T follicular helper cell (primary cell): ENCODE data around the gene CFAP61.
"Not testable (repeated sequence)": the region's sequence is repeated elsewhere in the genome, so short reads cannot be mapped to it uniquely, and the experiment has no call there.

Experiments
- DNase-seq: peaks from one replicate; pipeline ENCODE4 v3.0.0-alpha.2; 2020; ENCODE audit warnings: low read depth
- total RNA-seq, 2 experiments: gene quantifications; one replicate each; lab custom pipeline; 2026; lab: John Stamatoyannopoulos, UW

The CFAP61 gene, protein sequence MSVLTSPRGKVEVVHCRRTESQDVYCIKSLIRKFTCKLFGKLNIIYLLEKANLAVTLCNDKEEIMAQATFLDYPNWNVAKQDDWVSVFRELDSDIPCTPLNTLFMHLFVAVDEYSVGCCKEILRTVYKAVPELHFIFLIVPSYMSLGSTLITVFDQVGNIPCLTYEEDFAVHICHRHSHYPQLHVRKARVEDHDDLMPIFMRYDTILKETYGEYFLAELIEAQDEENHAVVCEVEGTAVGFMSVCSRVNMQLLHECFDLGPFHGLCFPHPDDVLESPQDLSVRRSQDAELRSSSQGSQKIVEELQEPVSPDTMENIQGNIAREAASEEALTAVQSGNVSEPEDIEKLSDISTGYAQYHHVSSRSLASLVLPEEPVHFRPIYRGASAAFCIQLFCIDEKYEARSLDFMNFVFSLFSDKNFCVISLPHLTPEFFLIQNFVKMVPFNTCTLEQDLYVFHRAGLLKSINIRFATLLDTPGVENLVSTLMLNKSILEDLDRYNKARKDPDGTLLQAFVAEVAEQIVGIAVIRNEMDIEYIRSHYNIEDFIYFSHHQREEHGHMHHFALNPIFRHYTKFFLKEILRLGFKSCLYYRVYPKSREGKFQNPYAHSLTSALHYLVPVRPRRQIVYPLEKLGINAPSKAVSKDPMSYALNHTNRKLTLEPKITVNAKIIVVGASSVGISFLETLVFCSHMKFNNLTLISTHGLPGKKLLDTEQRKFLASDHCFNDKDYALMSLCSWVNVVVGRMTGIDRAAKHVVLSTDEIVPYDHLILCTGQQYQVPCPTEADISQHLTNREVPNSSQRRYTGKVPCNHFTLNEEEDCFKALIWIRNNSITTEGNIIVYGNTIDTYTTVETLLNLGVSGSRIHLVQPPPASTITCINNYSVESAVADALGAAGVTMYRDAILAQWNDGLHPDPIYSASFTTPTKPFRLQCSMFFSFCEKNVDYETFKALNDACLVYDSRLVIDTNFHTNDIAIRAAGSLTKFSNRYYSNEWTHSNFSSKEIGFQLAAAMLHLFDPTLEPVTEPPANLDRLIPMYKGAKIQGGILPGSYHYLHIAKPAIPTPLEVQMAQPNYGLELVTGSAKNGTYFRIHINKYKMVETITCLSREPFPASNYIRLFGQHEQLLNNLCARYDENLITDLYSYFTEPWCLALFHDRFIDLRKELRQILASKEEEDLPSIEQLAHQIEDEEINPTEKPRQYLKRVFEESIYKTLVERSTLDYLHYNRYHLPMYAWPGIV
- total RNA-seq = 0 to 0.06 reads per million in 2 experiments

DNA sequence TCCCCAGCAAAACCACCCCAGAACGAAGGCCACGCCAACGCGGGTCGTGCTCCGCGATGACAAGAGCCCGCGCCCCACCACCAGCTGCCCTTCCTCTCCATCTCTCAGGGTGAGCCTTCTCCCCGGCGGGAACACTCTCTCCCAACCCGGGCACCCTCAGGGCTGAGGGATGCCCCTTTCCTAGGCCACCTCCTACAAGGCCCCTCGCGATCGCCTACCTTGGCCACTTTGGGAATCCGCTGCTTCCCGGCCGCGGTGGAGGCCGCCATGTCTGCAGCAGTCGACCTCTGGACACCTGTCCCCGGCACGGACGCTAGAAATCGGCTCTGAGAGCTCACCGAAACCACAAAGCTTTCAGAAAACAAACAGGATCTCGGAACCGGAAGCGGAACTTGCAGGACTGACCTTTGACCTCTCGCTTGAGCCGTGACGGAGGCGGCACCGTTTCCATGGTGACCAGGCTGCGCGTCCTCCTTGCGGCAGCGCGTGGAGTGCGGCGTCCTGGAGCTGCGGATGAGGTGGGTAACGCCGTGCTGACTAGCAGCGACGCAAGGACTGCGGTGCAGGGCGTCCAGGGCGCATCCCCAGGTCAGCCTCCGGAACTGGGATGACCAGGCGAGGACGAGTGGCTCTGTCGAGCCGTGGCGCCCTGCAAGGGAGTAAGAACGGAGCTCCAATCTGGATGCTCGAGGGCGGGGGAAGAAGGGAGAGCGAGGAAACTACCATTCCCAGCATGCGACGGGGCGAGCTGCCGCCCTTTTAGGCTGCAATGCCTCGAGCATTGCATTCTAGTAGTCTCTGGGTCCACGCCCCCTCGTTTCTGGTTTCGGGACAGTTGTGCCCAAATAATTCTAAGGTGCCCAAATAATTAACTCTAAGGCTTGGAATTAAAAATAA lies at the start of gene CFAP61, which contains the start of gene CRNKL1:
TSS of gene CFAP61 (plus strand) at position 459 of the 897 bp plus-strand sequence. CDS start 4,122 bp downstream, outside the sequence.
TSS of gene CRNKL1 (minus strand) at position 393 of the 897 bp plus-strand sequence. CDS start at position 269, 124 bp downstream.
- DNase-seq = peak; percentile 96

DNA sequence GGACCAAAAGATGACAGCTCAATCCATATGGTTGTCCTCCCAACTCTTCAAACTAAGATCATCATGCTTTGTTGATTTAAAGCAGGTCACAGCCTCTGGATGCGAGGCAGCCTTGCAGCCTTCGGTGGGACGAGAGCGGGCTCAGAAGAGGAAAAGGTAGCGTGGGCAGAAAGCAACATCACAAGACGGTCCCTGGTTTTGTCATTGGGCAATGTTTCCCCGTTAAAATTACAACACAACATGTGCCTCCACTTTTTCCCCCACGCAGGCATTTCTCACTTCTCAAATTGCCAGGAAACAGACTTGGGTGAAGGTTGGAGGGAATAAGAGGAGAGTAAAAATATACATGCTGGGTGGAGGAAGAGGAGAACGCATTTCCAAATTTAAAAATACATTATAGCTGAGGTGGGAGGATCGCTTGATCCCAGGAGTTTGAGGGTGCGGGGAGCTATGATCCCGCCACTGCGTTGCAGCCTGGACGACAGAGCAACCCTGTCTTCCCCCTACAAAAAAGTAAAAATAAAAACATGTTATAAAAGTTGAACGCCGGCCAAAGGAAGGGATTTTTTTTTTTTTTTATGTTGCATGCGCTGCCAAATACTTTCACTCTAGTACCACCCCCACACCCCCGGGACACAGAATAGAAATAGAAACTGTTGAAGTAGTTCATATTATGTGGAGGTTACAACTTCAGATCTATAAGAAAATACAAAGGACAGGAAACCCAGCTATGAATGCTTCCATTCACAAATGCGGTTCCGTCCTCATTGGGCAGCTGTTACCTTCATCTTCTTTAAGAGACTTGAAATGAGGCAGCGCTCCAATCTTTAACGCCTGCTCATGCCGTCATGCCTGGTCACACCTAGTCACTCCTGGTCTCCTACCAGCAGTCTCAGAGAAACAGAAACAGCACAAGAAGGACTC lies 49.0 kb upstream of the CFAP61 start:
- DNase-seq = no peak

DNA sequence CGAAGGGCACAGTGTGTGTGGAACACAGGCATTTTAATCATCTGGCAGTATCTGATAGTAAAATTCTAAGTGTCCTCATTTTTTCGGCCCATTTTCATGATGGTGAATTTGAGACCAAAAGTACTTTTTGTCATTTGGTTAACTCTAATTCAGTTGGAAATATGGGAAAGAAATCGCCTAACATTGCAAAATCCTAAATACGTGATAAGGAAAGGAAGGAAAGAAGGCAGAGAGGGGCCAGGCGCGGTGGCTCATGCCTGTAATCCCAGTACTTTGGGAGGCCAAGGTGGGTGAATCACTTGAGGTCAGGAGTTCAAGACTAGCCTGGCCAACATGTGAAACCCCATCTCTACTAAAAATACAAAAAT lies 48.4 kb upstream of the CFAP61 start:
- DNase-seq = not testable (repeated sequence)

DNA sequence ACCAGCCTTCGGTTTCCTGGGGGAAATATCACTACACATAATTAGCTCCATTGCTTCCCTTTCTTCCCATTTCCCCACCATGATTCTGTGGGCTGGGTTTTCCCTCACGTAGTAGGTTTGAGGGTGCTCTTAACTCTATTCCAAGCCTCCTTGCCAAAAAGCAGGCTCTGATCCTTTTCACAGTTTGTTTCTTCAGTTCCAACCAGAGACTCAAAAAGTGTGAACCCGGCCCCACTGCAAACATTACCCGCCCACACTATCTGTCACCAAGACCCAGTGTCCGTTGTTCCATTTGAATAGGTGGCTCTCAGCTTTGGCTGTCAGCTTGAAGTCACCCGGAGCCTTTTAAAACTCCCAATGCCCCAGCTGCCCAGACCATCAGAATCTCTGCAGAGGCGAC lies 47.0 kb upstream of the CFAP61 start:
- DNase-seq = no peak

DNA sequence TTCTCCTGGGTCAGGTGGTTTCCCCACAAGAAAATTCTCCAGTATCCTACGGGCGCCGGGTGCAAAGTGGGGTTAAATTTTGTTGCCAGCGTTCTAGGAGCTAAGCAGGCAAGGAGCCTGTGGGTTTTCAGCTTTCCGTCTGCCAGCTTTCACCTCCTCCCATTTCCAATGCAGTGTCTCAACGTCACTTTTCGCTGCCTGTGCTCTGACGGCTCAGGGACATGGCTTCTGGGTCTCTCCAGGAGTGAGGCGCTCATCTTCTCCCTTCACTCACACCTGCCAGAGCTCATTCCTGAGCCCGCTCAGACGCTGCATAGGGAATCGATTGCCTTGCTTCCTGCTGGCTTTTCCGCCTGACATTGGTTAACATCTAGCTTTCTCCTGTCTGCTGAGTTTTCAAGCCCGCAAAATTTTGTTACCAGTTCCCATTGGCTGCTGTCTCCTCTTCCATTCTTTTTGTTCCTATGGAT lies 42.5 kb upstream of the CFAP61 start:
- no peak for DNase-seq

DNA sequence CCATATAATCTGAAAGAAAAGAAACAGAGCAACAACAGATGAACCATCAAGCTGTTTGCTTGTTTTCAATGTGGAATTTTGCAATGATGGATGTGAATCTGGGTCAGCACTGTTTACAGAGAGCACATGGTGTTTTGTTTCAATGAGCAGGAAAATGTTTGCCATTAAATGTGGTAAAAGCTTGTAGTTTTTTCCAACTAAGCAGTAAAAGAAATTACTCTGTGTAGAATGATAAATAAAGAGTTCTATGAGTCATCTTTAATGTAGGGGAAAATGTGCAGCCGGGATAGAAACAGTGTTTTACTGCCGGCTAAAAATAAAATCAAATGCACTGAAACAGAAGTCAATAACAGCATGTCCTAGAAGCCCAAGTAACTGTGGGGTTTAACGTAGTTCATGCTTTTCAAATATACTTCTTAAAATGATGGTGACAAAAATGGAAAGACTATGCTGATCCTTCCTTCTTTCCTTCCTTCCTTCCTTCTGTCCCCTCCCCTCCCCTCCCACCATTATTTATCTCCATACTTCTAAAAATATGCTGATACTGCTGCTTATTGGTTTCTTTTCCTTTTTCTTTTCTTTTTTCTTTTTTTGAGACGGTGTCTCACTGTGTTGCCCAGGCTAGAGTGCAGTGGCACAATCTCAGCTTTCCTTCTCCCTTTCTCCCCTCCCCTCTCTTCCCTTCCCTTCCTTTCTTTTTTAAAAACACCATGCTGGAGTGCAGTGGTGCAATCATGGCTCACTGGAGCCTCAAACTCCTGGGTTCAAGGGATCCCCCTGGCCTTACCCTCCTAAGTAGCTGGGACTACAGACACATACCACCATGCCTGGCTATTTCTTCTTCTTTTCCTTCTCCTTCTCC lies 41.5 kb upstream of the CFAP61 start:
- no peak for DNase-seq

DNA sequence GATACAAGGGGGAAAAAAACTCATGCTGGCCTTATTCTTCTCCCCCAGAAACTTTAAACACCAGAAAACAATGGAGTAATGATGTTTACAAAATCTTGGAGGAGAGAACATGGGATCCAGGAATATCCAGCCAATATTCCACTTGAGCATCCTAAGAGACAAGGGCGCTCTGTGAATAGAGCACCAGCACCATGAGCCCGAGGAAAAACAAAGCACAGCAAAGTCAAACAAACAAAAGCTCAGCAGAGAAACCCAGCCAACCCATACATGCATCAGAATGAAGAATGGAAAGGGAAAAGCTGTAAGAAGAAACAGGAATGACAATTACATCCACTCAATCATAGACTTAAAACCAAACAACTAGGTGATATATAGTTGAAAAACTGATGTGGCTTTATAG lies 39.8 kb upstream of the CFAP61 start:
- DNase-seq = no peak

DNA sequence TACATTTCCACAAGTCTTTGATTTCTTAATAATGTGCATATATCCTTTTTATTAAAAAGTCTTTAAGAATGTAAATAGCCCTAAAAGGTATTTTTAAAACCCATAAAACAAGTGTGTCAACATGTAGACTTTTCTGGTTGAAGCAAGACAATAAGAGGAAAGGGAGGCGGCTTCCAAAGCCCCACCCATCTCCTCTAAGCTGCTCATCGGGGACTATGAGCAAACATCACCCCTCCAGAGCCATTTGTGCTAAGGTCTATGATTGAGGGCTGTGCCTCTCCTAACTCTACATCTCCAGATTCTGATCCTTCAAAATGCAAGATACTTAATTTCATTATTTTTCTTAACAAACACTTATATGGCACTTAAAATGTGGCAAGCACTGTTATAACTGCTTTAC lies 37.7 kb upstream of the CFAP61 start:
- DNase-seq = no peak

DNA sequence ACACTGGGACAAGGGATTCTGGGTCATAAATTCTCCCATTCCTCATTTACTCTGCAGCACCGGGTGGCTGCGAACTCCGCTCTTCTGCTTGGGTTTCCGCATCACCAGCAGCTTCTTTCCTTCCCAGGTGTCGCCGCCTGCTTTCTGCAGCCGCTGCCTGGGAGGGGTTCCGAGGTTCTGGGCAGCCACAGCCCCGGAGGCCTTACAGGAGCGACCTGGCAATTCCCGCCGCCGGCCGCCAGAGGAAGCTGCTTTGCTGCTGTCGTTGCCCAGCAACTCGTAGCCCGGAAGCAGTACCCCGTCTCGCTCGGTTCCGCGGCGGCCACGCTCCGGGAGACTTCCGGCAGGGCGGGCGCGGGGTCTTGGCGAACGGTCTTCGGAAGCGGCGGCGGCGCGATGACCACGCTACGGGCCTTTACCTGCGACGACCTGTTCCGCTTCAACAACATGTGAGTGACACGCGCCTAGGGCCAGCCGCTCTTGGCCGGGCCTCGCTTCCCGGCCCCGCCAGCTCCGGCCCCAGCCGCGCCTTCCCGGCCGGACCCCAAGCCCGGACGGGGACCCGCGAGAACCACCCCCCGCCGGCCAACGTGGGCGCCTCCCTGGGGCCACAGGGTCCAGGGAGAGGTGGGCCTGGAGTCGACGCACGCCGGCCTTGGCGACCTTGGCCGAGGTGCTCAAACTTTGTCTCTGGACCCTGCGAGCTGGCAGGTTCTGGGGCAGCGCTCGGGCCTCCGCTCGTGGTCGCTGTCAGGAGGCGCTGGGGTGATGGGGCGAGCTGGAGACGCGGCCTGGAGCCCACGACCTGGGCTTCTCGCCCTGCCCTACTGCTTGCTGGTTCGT lies 35.1 kb upstream of the CFAP61 start, which contains the start of gene NAA20:
TSS of gene NAA20 (plus strand) at position 362 of the 843 bp plus-strand sequence. CDS start at position 397, 35 bp downstream.
- DNase-seq = peak; percentile 85

DNA sequence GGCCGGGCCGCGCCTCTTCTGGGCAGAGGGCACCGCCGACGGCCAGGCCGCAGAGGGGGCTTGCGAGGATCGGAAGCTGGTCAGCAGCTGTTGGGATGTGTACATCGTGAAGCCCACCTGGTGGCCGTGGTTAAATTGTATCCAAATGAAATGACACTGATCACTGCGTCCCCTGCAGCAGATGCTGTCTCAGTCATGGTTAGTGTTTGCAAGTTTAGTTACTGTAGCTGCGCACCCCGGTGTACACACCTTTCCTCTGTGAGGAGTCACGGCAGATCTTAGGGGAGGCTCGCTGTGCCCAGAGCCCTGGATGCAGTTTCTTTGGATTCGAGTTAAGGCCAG lies 34.5 kb upstream of the CFAP61 start:
- DNase-seq = no peak

DNA sequence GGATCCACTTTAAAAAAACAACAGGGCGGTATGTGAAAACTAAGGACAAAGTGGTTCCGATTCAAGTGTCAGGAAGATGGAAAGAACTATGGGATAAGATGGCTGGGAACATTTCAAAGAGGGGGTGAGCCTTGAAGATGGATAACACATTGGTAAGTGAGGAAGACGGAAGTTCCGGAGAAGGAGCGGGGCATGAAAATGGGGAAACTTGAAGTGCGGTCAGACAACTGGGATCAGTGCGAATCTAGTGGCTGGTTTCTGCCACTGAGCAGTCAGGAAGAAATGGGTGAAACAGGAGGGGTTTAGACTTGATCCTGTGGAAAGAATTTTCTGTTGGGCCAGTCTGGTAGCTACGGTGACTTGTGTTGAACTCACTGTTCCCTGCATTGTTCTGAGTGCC lies 34.0 kb upstream of the CFAP61 start:
- no peak for DNase-seq

DNA sequence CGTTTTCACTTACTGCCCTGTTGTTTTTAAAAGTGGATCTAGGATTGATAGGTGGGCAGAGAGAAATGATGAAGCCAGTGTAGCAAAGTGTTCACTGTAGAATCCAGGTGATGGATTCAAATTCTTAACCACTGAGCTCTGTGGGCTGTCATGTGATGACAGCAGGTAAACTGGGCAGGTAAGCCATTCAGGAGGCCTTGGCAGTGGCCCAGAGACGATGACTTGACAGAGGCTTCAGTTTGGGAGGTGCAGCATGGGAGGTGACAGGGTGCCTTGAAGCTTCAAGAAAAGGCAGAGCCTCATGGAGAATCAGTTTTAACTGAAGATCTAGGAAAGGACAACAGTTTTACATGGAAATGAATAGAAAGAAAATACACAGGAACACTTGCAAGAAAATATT lies 33.2 kb upstream of the CFAP61 start:
- DNase-seq = no peak

DNA sequence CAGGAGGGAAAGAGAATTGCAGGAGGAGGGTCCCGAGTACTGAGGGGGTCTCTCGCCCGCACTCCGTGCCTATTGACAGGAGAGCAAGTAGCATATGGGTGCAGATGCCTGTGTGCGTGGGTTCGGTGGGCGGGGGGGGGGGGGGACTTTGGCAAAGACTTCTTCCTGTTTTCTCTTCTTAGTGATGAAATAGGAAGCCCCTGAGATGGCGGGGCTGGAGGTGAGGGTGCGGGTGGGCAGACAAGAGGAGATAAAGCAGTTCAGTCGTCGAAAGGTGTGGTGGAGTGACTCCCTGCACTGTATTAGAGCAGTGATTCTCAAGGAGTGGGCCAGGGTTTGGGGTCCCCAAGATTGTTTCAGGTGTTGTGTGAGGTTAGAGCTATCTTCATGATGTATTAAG lies 31.4 kb upstream of the CFAP61 start:
- no peak for DNase-seq

DNA sequence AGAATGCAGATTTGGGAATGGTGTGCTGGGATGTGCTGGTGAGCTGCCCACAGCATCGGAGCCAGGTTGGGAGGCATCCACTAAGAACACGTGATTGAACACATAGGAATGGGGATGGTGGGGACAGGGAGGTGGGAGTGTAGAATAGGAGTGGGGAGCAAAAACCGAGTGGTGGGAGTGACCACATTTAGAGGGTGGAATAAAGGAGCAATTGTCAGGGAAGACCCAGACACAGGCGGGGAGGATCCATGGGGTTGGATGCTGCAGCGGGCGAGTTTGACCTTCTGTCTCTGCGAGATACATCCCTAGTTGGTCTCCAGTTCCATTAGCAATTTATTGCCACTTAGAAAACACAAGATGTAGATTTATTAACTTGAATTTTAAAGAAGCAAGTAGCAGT lies 30.5 kb upstream of the CFAP61 start:
- no peak for DNase-seq

DNA sequence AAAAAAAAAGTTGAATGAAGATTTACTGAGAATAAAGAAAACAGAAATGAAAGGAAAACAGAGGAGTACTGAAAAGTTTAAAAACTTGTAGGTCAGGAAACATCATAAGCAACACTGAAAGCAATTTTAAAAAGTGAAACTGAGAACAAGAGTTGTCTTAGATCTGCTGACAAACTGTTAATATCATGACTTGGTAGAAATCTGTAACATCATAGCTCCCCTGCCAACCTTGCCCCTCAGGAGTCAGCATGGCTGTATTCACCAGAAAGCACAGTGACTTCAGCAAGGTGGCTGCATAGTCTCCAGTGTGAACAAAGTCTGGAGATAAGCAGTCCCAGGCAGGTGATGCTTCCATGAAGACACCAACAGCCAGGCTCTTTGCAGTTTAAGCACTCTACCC lies 29.8 kb upstream of the CFAP61 start:
- DNase-seq = no peak

DNA sequence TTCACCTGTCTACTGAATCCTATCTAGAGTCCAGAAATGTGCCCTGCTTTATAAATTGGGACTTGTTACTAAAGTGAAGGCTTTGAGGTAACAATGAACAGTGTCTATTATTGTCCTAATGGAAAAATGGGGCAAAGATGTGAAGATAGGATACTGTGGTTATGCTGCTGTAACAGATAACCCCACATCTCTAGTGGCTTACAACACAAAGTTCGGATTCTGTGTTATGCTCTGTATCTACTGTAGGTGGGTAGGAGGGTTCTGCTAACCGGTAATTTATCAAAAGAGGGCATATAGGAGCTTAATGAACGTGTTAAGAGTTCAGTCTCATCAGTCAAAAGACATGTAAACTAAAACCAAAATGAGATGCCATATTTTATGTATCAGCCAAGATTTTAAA lies 28.9 kb upstream of the CFAP61 start:
- no peak for DNase-seq

DNA sequence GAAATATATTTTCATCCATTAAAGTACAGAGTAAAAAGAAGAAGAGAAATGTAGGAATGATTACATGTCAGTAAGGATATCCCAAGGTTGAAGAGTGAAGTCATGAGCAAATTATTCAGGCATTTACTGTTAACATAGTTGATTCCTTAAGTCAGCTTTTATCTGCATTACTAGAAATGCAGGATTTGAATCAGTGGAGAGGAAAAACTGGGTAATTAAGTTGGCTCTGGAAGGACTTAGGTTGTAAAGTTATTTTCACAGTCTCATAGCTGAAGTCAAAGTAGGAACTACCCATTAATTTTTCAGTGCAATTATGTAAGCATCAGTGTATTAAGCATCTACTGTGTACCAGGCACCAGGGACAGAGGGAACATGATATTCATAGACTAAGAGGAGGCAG lies 27.4 kb upstream of the CFAP61 start:
- DNase-seq = no peak

DNA sequence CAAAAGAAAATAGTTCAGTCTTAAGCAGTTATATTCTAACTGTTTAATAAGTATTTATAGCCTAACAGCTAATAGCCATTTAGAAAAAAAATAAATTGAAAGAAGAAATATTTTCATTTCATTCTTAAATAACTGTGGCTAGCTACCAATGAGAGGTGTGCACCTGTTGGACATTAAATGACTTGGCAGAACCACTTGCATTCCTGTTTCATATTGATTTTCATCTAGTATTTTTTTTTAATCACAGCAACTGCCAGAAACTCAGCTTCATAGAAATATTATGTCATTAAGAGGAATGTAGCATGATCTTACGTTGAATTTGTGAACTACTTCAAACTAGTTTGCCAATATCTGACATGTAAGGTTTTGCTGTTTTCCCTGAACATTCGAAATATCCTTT lies 25.0 kb upstream of the CFAP61 start:
- DNase-seq = no peak
